ENCODE measurements around the gene USP3. TPM values are rescaled to one million over a fixed set of nuclear protein-coding genes. Genes with fewer than 3 reads are reported as not detected.

The USP3 gene
- total and polyA plus RNA-seq, 2 of the 4 experiments (the other 2 are of a cell fraction) = 17.3 to 52.3 TPM

- dilution Hi-C loops (cut with HindIII; ENCODE audit: low sequenced_read_pairs, unreplicated experiment) = no loop called here
- POLR2A ChIA-PET (ENCODE audit: unreplicated experiment) = no interaction called here
- CTCF ChIA-PET = no interaction called here
These were observed 35.2 kb upstream of the USP3 start for GRCh38 chr15:63469190-63469589.

More at GRCh38 chr15:63469190-63469589, 35.2 kb upstream of the USP3 start:
- Histone ChIP-seq H3K18ac (ENCODE audit: low read depth, low read length) (no peak overlapping the region), H2BK5ac (ENCODE audit: low read depth, low read length, poor library complexity, severe bottlenecking) (no peak overlapping the region), H2AK9ac (replicated peaks; ENCODE audit: low read depth, low read length, poor library complexity) (no peak overlapping the region), H3K4ac (ENCODE audit: low read depth, low read length) (no peak overlapping the region), H3K4me2 (ENCODE audit: low read depth, low read length) (no peak overlapping the region), H2AK5ac (ENCODE audit: low read depth, low read length) (no peak overlapping the region), H3K36me3 (ENCODE audit: control insufficient read depth, insufficient read depth, low read length) (no peaks in the 10 kb centered on the region), H2AFZ (replicated peaks; ENCODE audit: low read length, poor library complexity) (no peak overlapping the region), H3K79me1 (ENCODE audit: low read depth in 1 of 2, low read length in 2 of 2) (no peaks in the 10 kb centered on the region), H4K20me1 (ENCODE audit: insufficient read depth, low read length) (no peaks in the 10 kb centered on the region), H3K4me3 (ENCODE audit: insufficient read depth, low read depth, low read length) (no peak overlapping the region), H3K4me1 (ENCODE audit: control insufficient read depth, insufficient read depth, low read length) (peaks cover 12% of the 10 kb centered on the region), H4K91ac (ENCODE audit: insufficient read depth, low read depth, low read length) (no peak overlapping the region), H4K5ac (ENCODE audit: low read depth, low read length) (no peak overlapping the region), H3K9me1 (ENCODE audit: insufficient read depth, low read length) (peaks cover 3% of the 10 kb centered on the region), H3K14ac (replicated peaks; ENCODE audit: low read depth, low read length) (no peak overlapping the region), H2BK15ac (ENCODE audit: low read depth, low read length) (no peak overlapping the region), H3K27me3 (ENCODE audit: control insufficient read depth, insufficient read depth, low read length) (peaks cover 4% of the 10 kb centered on the region), H2BK120ac (ENCODE audit: low read depth, low read length) (no peak overlapping the region), H3K56ac (ENCODE audit: extremely low read depth, insufficient read depth, low read length) (no peak overlapping the region), H4K8ac (ENCODE audit: low read depth in 2 of 2, low read length in 2 of 2) (no peak overlapping the region), H3K9me3 (ENCODE audit: control insufficient read depth, insufficient read depth, low read length) (no peaks in the 10 kb centered on the region), H3K27ac (ENCODE audit: insufficient read depth, low read length) (no peak overlapping the region), H3K9ac (ENCODE audit: low read depth, low read length) (no peak overlapping the region), H3K23ac (ENCODE audit: low read depth, low read length) (no peak overlapping the region), H2BK20ac (ENCODE audit: low read depth, low read length) (no peak overlapping the region)
- TF ChIP-seq POLR2A (IDR thresholded peaks at IDR 0.05; ENCODE audit: low read depth, low read length) = no peak
- no peak for TF ChIP-seq SMC3 (IDR thresholded peaks at IDR 0.05; ENCODE audit: low read depth, low read length)
- no peak for TF ChIP-seq CTCF (conservative IDR thresholded peaks at IDR 0.05; ENCODE audit: low read depth, low read length)
- no peak for TF ChIP-seq RCOR1 (IDR thresholded peaks at IDR 0.05; ENCODE audit: insufficient replicate concordance, low read length)
- intact Hi-C loops (cut with micrococcal nuclease) (loop anchor here (5.0 to 10.0 kb wide), 3 partner anchors 116 to 596 kb away; no protein-coding TSS in a partner anchor), in situ Hi-C loops (cut with MboI; ENCODE audit: low sequenced_read_pairs) (no loop called here)
- DNase-seq = no peak
- WGBS, 2 experiments (ENCODE audit: extremely low coverage in 2 of 2, insufficient read length in 1 of 2) = 75% methylated on average over 2 of the region's 5 CpGs; no CpG with 5 or more reads in 1 of the 2 experiments
- no TSS peak for BruUV-seq (replicated peaks)
- ATAC-seq (ENCODE audit: low read depth) = no peak
